Thoracic aorta (tissue), 2 donors: ENCODE data around the gene EDIL3. TPM values are rescaled to one million over a fixed set of nuclear protein-coding genes. Genes with fewer than 3 reads are reported as not detected.
A peak's percentile ranks its signal among the peaks of the same experiment; 100 is the strongest.

ENCODE experiments used
- ATAC-seq: fragments of 150-250 bp; one replicate; pipeline ENCODE4 v1.8.0; 2017; ENCODE audit warnings: low read depth; ENCODE audit not compliant: insufficient number of reproducible peaks, low FRiP score
- DNase-seq: peaks from one replicate; pipeline ENCODE4 v3.0.0-alpha.2; 2020; ENCODE audit warnings: low spot score
- H3K27ac ChIP-seq, 2 donors: fragments of 200-600 bp; sonication (generic); 1 replicate in 1 of 2; 2 replicates in 1 of 2; pipeline ENCODE4 v1.5.1; 2016; ENCODE audit warnings: mild to moderate bottlenecking in 2 of 2, moderate library complexity in 2 of 2
- H3K27me3 ChIP-seq: fragments of 200-600 bp; sonication (generic); replicated peaks from 2 replicates; pipeline ENCODE4 v1.6.0; 2016; ENCODE audit warnings: mild to moderate bottlenecking; ENCODE audit not compliant: insufficient read depth
- H3K36me3 ChIP-seq: fragments of 200-600 bp; sonication (generic); one replicate; pipeline ENCODE4 v1.5.1; 2016
- H3K4me1 ChIP-seq, 2 donors: fragments of 200-600 bp; sonication (generic); 1 replicate in 1 of 2; 2 replicates in 1 of 2; pipeline versions ENCODE4 v1.5.1 to v1.6.0; 2016; ENCODE audit warnings: low read depth in 2 of 2, mild to moderate bottlenecking in 1 of 2; ENCODE audit not compliant: control insufficient read depth in 1 of 2
- H3K4me3 ChIP-seq: fragments of 200-600 bp; sonication (generic); 2 replicates; pipeline ENCODE4 v1.5.1; 2016; ENCODE audit warnings: mild to moderate bottlenecking
- H3K9me3 ChIP-seq: fragments of 200-600 bp; sonication (generic); 2 replicates; pipeline ENCODE4 v1.5.1; 2016
- CTCF ChIP-seq: fragments of 200-600 bp; sonication (generic); IDR thresholded peaks from one replicate; pipeline ENCODE4 v1.5.1; 2019; ENCODE audit warnings: antibody characterized with exemption
- total RNA-seq, 2 donors: library from RNA; depleted of rRNA; stranded (reverse); fragments of >200 nt; gene quantifications; one replicate each; pipeline versions ENCODE4 v1.1.0 to v1.2.3, GENCODE V29; 2016

Gene EDIL3
- total RNA-seq, 2 donors from 2014 or later = 157 to 170 TPM

GRCh38 chr5:84397385-84397784, 12.7 kb upstream of the EDIL3 start:
- no peaks in the 10 kb centered on the region for H3K36me3 ChIP-seq
- peaks cover 8 to 16% of the 10 kb centered on the region in 2 donors for H3K4me1 ChIP-seq
- H3K27ac ChIP-seq = no peak overlapping the region
- DNase-seq = no peak
- no peak for TF ChIP-seq CTCF
- H3K9me3 ChIP-seq = no peaks in the 10 kb centered on the region
- no peaks in the 10 kb centered on the region for H3K27me3 ChIP-seq
- ATAC-seq = no peak
- H3K4me3 ChIP-seq = no peak overlapping the region

DNA sequence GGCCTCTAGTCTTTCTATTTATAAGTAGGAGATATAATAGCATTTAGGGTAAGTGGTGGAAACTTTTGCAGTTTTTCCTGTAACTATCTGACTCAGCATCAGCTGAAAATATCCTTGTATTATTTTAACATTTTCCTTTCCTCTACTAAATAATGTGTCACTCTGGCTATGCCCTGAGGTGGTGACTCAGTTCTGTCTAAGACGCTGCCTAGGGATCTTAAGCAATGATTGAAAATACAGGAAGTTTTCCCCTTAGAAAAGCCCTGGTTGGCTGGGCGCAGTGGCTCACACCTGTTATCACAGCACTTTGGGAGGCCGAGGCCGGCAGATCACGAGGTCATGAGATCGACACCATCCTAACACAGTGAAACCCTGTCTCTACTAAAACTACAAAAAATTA, 9.3 kb upstream of the EDIL3 start:
- Histone ChIP-seq H3K36me3 (no peaks in the 10 kb centered on the region), H3K27me3 (no peaks in the 10 kb centered on the region), H3K4me3 (peak overlapping the region; percentile 51), H3K27ac (peak overlapping the region; percentile 82), H3K9me3 (no peaks in the 10 kb centered on the region), H3K4me1 (peaks cover 8 to 16% of the 10 kb centered on the region in 2 donors)
- no peak for TF ChIP-seq CTCF
- peak; percentile 99 for ATAC-seq
- peak; percentile 23 for DNase-seq

DNA sequence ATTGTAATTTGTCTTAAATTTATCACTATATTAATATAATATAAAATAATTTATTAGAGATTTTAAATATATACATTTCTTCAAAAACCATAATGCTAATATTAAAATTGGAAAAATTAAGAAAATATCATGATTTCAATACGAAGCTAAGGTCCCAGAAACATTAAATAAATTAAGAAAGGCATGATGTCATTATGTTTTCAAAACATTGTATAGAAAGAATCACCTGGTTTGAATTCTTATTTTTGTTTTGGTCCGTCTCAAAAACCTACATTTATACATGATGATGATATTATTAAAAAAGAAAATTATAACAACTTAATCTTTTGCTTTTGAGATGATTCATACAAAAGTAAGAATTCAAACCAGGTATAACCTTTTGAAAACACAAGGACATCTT, 8.2 kb upstream of the EDIL3 start:
- Histone ChIP-seq H3K4me3 (no peak overlapping the region), H3K4me1 (peaks cover 8 to 16% of the 10 kb centered on the region in 2 donors), H3K27ac (peak overlapping the region in 1 of 2 donors; percentile 82), H3K9me3 (no peaks in the 10 kb centered on the region), H3K27me3 (no peaks in the 10 kb centered on the region), H3K36me3 (no peaks in the 10 kb centered on the region)
- ATAC-seq (no peak), DNase-seq (no peak)
- TF ChIP-seq CTCF = no peak

DNA sequence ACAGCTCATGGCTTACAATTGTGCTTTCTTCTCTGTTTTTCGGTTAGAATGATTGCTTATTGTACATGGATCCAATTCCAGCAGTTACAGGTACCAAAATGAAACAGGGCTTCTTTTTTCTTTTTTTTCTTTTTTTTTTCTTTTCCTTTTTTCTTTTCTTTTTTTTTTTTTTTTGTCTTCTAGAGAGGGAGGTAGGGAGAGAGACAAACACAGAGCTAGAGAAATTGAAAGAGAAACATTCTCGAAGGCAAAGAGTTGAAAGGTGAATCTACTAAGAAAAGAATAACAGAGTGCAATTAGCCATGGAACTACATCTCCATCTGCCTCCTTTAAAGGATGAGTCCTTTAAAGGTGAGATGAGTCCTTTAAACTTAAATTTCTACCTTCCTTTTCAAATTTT, 1.0 kb upstream of the EDIL3 start:
- H3K27ac ChIP-seq = peak overlapping the region; percentile 89 to 96
- H3K27me3 ChIP-seq = no peaks in the 10 kb centered on the region
- H3K4me1 ChIP-seq = peaks cover 0 to under 1% of the 10 kb centered on the region in 2 donors
- H3K9me3 ChIP-seq = no peaks in the 10 kb centered on the region
- H3K36me3 ChIP-seq = no peaks in the 10 kb centered on the region
- no peak for TF ChIP-seq CTCF
- ATAC-seq (no peak), DNase-seq (no peak)
- peak overlapping the region; percentile 91 for H3K4me3 ChIP-seq

GRCh38 chr5:84383816-84384603, 670 bp downstream of the EDIL3 start:
- peaks cover 0 to 17% of the 10 kb centered on the region in 2 donors for H3K4me1 ChIP-seq
- H3K4me3 ChIP-seq = peak overlapping the region; percentile 91
- peak overlapping the region; percentile 89 to 96 for H3K27ac ChIP-seq
- H3K27me3 ChIP-seq = no peaks in the 10 kb centered on the region
- no peaks in the 10 kb centered on the region for H3K9me3 ChIP-seq
- DNase-seq (no peak), ATAC-seq (no peak)
- H3K36me3 ChIP-seq = no peaks in the 10 kb centered on the region
- TF ChIP-seq CTCF = no peak
